ENCODE results near the gene CCDC93. TPM values are rescaled to one million over a fixed set of nuclear protein-coding genes. Genes with fewer than 3 reads are reported as not detected.

CCDC93 gene
- total RNA-seq, 6 experiments from 2014 or later = 13.4 to 17.2 (median 14.4) TPM

GRCh38 chr2:117936871-117937428, 76.9 kb downstream of the CCDC93 start:
- no peaks in the 10 kb centered on the region for H3K27me3 Mint-ChIP-seq (ENCODE audit: insufficient read depth)
- H3K4me1 Mint-ChIP-seq (ENCODE audit: low read depth) = peaks cover 21% of the 10 kb centered on the region
- H3K9me3 Mint-ChIP-seq = no peaks in the 10 kb centered on the region
- no peak for TF ChIP-seq CTCF (IDR thresholded peaks at IDR 0.05)
- H3K4me3 Mint-ChIP-seq = no peak overlapping the region
- peaks cover 38% of the 10 kb centered on the region for H3K36me3 Mint-ChIP-seq (ENCODE audit: low read depth)
- H3K27ac Mint-ChIP-seq = no peak overlapping the region
- DNase-seq = no peak

- Mint-ChIP-seq H3K4me3 (no peak overlapping the region), H3K4me1 (ENCODE audit: low read depth) (peaks cover 11% of the 10 kb centered on the region), H3K9me3 (no peaks in the 10 kb centered on the region), H3K27ac (no peak overlapping the region), H3K27me3 (ENCODE audit: insufficient read depth) (no peaks in the 10 kb centered on the region), H3K36me3 (ENCODE audit: low read depth) (peaks cover 42% of the 10 kb centered on the region)
- DNase-seq = no peak
- TF ChIP-seq CTCF (IDR thresholded peaks at IDR 0.05) = no peak
Observed at GRCh38 chr2:117935954-117936353, 77.9 kb downstream of the CCDC93 start.

GRCh38 chr2:117935456-117935855, 78.4 kb downstream of the CCDC93 start:
- H3K27ac Mint-ChIP-seq = no peak overlapping the region
- peaks cover 43% of the 10 kb centered on the region for H3K36me3 Mint-ChIP-seq (ENCODE audit: low read depth)
- H3K9me3 Mint-ChIP-seq = no peaks in the 10 kb centered on the region
- H3K27me3 Mint-ChIP-seq (ENCODE audit: insufficient read depth) = no peaks in the 10 kb centered on the region
- DNase-seq = no peak
- no peak for TF ChIP-seq CTCF (IDR thresholded peaks at IDR 0.05)
- peaks cover 6% of the 10 kb centered on the region for H3K4me1 Mint-ChIP-seq (ENCODE audit: low read depth)
- H3K4me3 Mint-ChIP-seq = no peak overlapping the region

- no peak for TF ChIP-seq CTCF (IDR thresholded peaks at IDR 0.05)
- H3K36me3 Mint-ChIP-seq (ENCODE audit: low read depth) = peaks cover 43% of the 10 kb centered on the region
- H3K4me1 Mint-ChIP-seq (ENCODE audit: low read depth) = no peaks in the 10 kb centered on the region
Observed at GRCh38 chr2:117933884-117934354, 80.0 kb downstream of the CCDC93 start.

GRCh38 chr2:117931978-117932377, 81.9 kb downstream of the CCDC93 start:
- no peak overlapping the region for H3K4me3 Mint-ChIP-seq
- no peak overlapping the region for H3K27ac Mint-ChIP-seq
- DNase-seq = no peak
- peaks cover 51% of the 10 kb centered on the region for H3K36me3 Mint-ChIP-seq (ENCODE audit: low read depth)
- no peak for TF ChIP-seq CTCF (IDR thresholded peaks at IDR 0.05)
- no peaks in the 10 kb centered on the region for H3K27me3 Mint-ChIP-seq (ENCODE audit: insufficient read depth)
- no peaks in the 10 kb centered on the region for H3K4me1 Mint-ChIP-seq (ENCODE audit: low read depth)
- no peaks in the 10 kb centered on the region for H3K9me3 Mint-ChIP-seq

More at GRCh38 chr2:117933884-117934354, 80.0 kb downstream of the CCDC93 start:
- Mint-ChIP-seq H3K9me3 (no peaks in the 10 kb centered on the region), H3K27me3 (ENCODE audit: insufficient read depth) (no peaks in the 10 kb centered on the region), H3K4me3 (no peak overlapping the region), H3K27ac (no peak overlapping the region)
- no peak for DNase-seq

Data from HFFc6 (cell line).